ENCODE measurements around the gene TBC1D2B.

The TBC1D2B gene

GRCh38 chr15:78054518-78054917 lies 23.0 kb downstream of the TBC1D2B start:
- no peak overlapping the region for H2BK120ac ChIP-seq (ENCODE audit: low read depth, low read length)
- H3K18ac ChIP-seq (ENCODE audit: low read length), result no peak overlapping the region
- peaks cover 2 to 6% of the 10 kb centered on the region in 2 donors for H3K36me3 ChIP-seq (replicated peaks in 1 of 2; ENCODE audit: control insufficient read depth in 2 of 2, insufficient read depth in 2 of 2, low read length in 2 of 2)
- no peak overlapping the region for H2AFZ ChIP-seq (ENCODE audit: low read length)
- no peaks in the 10 kb centered on the region for H3K79me1 ChIP-seq (ENCODE audit: low read depth, low read length)
- no CpG with 5 or more reads among the region's 2 CpGs for WGBS, 2 donors (ENCODE audit: extremely low coverage in 2 of 2, insufficient read length in 2 of 2, insufficient replicate concordance in 1 of 2)
- H2BK5ac ChIP-seq (ENCODE audit: low read length), result no peak overlapping the region
- H4K91ac ChIP-seq (ENCODE audit: low read depth, low read length, poor library complexity), result no peak overlapping the region
- no peak overlapping the region for H3K14ac ChIP-seq (ENCODE audit: low read length)
- no peak overlapping the region for H2BK12ac ChIP-seq (ENCODE audit: low read length)
- no peak overlapping the region for H4K8ac ChIP-seq (ENCODE audit: low read depth, low read length)
- H2BK15ac ChIP-seq (ENCODE audit: low read length), result no peak overlapping the region
- no peak overlapping the region for H3K4me3 ChIP-seq (ENCODE audit: low read length in 2 of 2)
- H3K23ac ChIP-seq (ENCODE audit: low read depth, low read length, poor library complexity), result no peak overlapping the region
- H3K4ac ChIP-seq (ENCODE audit: low read length), result no peak overlapping the region
- H2AK5ac ChIP-seq (ENCODE audit: low read depth, low read length), result no peak overlapping the region
- H3K4me2 ChIP-seq (ENCODE audit: insufficient read depth, low read length, poor library complexity, severe bottlenecking), result no peak overlapping the region
- peaks cover 2 to 20% of the 10 kb centered on the region in 2 donors for H3K4me1 ChIP-seq (ENCODE audit: control insufficient read depth in 2 of 2, insufficient read depth in 1 of 2, low read depth in 1 of 2, low read length in 2 of 2)
- DNase-seq (ENCODE audit: low spot score), result no peak
- no peaks in the 10 kb centered on the region for H3K27me3 ChIP-seq (ENCODE audit: control insufficient read depth in 3 of 3, insufficient read depth in 3 of 3, low read depth in 1 of 3, low read length in 3 of 3)
- H3K9ac ChIP-seq (ENCODE audit: low read depth, low read length, poor library complexity), result no peak overlapping the region
- no peak overlapping the region for H3K27ac ChIP-seq (replicated peaks; ENCODE audit: low read length)
- no peaks in the 10 kb centered on the region for H3K9me3 ChIP-seq (replicated peaks in 1 of 2; ENCODE audit: control insufficient read depth in 2 of 2, insufficient read depth in 1 of 2, low read depth in 1 of 2, low read length in 2 of 2)

GRCh38 chr15:78052545-78052944 lies 25.0 kb downstream of the TBC1D2B start:
- no peak overlapping the region for H3K4me2 ChIP-seq (ENCODE audit: insufficient read depth, low read length, poor library complexity, severe bottlenecking)
- no peak overlapping the region for H2BK15ac ChIP-seq (ENCODE audit: low read length)
- no peak overlapping the region for H2BK12ac ChIP-seq (ENCODE audit: low read length)
- H2BK5ac ChIP-seq (ENCODE audit: low read length), result no peak overlapping the region
- H3K18ac ChIP-seq (ENCODE audit: low read length), result no peak overlapping the region
- H3K27me3 ChIP-seq (ENCODE audit: control insufficient read depth in 3 of 3, insufficient read depth in 3 of 3, low read depth in 1 of 3, low read length in 3 of 3), result no peaks in the 10 kb centered on the region
- no peak for DNase-seq (ENCODE audit: low spot score)
- H3K36me3 ChIP-seq (replicated peaks in 1 of 2; ENCODE audit: control insufficient read depth in 2 of 2, insufficient read depth in 2 of 2, low read length in 2 of 2), result peaks cover 2 to 6% of the 10 kb centered on the region in 2 donors
- peaks cover 2 to 21% of the 10 kb centered on the region in 2 donors for H3K4me1 ChIP-seq (ENCODE audit: control insufficient read depth in 2 of 2, insufficient read depth in 1 of 2, low read depth in 1 of 2, low read length in 2 of 2)
- H2AFZ ChIP-seq (ENCODE audit: low read length), result no peak overlapping the region
- H3K4me3 ChIP-seq (ENCODE audit: low read length in 2 of 2), result no peak overlapping the region
- H4K91ac ChIP-seq (ENCODE audit: low read depth, low read length, poor library complexity), result no peak overlapping the region
- no peak overlapping the region for H2AK5ac ChIP-seq (ENCODE audit: low read depth, low read length)
- H3K23ac ChIP-seq (ENCODE audit: low read depth, low read length, poor library complexity), result no peak overlapping the region
- no peak overlapping the region for H2BK120ac ChIP-seq (ENCODE audit: low read depth, low read length)
- H3K4ac ChIP-seq (ENCODE audit: low read length), result no peak overlapping the region
- no peak overlapping the region for H3K27ac ChIP-seq (replicated peaks; ENCODE audit: low read length)
- no peaks in the 10 kb centered on the region for H3K9me3 ChIP-seq (replicated peaks in 1 of 2; ENCODE audit: control insufficient read depth in 2 of 2, insufficient read depth in 1 of 2, low read depth in 1 of 2, low read length in 2 of 2)
- H4K8ac ChIP-seq (ENCODE audit: low read depth, low read length), result no peak overlapping the region
- no peak overlapping the region for H3K14ac ChIP-seq (ENCODE audit: low read length)
- no CpG with 5 or more reads among the region's 5 CpGs for WGBS, 2 donors (ENCODE audit: extremely low coverage in 2 of 2, insufficient read length in 2 of 2, insufficient replicate concordance in 1 of 2)
- no peaks in the 10 kb centered on the region for H3K79me1 ChIP-seq (ENCODE audit: low read depth, low read length)
- no peak overlapping the region for H3K9ac ChIP-seq (ENCODE audit: low read depth, low read length, poor library complexity)

- Histone ChIP-seq H3K23ac (ENCODE audit: low read depth, low read length, poor library complexity) (no peak overlapping the region), H3K4me3 (ENCODE audit: low read length in 2 of 2) (no peak overlapping the region), H4K91ac (ENCODE audit: low read depth, low read length, poor library complexity) (no peak overlapping the region), H2AK5ac (ENCODE audit: low read depth, low read length) (no peak overlapping the region), H3K9ac (ENCODE audit: low read depth, low read length, poor library complexity) (no peak overlapping the region), H3K18ac (ENCODE audit: low read length) (no peak overlapping the region), H2BK120ac (ENCODE audit: low read depth, low read length) (no peak overlapping the region), H3K4ac (ENCODE audit: low read length) (no peak overlapping the region), H3K4me1 (ENCODE audit: control insufficient read depth in 2 of 2, insufficient read depth in 1 of 2, low read depth in 1 of 2, low read length in 2 of 2) (peaks cover 2 to 21% of the 10 kb centered on the region in 2 donors), H3K79me1 (ENCODE audit: low read depth, low read length) (no peaks in the 10 kb centered on the region), H3K4me2 (ENCODE audit: insufficient read depth, low read length, poor library complexity, severe bottlenecking) (no peak overlapping the region), H2AFZ (ENCODE audit: low read length) (no peak overlapping the region), H3K36me3 (replicated peaks in 1 of 2; ENCODE audit: control insufficient read depth in 2 of 2, insufficient read depth in 2 of 2, low read length in 2 of 2) (peaks cover 2 to 6% of the 10 kb centered on the region in 2 donors), H2BK12ac (ENCODE audit: low read length) (no peak overlapping the region), H2BK15ac (ENCODE audit: low read length) (no peak overlapping the region), H3K9me3 (replicated peaks in 1 of 2; ENCODE audit: control insufficient read depth in 2 of 2, insufficient read depth in 1 of 2, low read depth in 1 of 2, low read length in 2 of 2) (no peaks in the 10 kb centered on the region), H3K27me3 (ENCODE audit: control insufficient read depth in 3 of 3, insufficient read depth in 3 of 3, low read depth in 1 of 3, low read length in 3 of 3) (no peaks in the 10 kb centered on the region), H4K8ac (ENCODE audit: low read depth, low read length) (no peak overlapping the region), H3K27ac (replicated peaks; ENCODE audit: low read length) (no peak overlapping the region), H2BK5ac (ENCODE audit: low read length) (no peak overlapping the region), H3K14ac (ENCODE audit: low read length) (no peak overlapping the region)
- no peak for DNase-seq (ENCODE audit: low spot score)
Observed at GRCh38 chr15:78052001-78052401, 25.5 kb downstream of the TBC1D2B start.

- H2AFZ ChIP-seq (ENCODE audit: low read length), result no peak overlapping the region
- no peak overlapping the region for H3K4me3 ChIP-seq (ENCODE audit: low read length in 2 of 2)
- no peak overlapping the region for H3K23ac ChIP-seq (ENCODE audit: low read depth, low read length, poor library complexity)
- H3K79me1 ChIP-seq (ENCODE audit: low read depth, low read length), result no peaks in the 10 kb centered on the region
- H4K8ac ChIP-seq (ENCODE audit: low read depth, low read length), result no peak overlapping the region
- H3K36me3 ChIP-seq (replicated peaks in 1 of 2; ENCODE audit: control insufficient read depth in 2 of 2, insufficient read depth in 2 of 2, low read length in 2 of 2), result peaks cover 2 to 6% of the 10 kb centered on the region in 2 donors
- H3K18ac ChIP-seq (ENCODE audit: low read length), result no peak overlapping the region
- no peak overlapping the region for H3K4ac ChIP-seq (ENCODE audit: low read length)
- no peak overlapping the region for H2BK15ac ChIP-seq (ENCODE audit: low read length)
- no peak overlapping the region for H2BK12ac ChIP-seq (ENCODE audit: low read length)
- no peak overlapping the region for H2BK5ac ChIP-seq (ENCODE audit: low read length)
- DNase-seq (ENCODE audit: low spot score), result no peak
- no peaks in the 10 kb centered on the region for H3K9me3 ChIP-seq (replicated peaks in 1 of 2; ENCODE audit: control insufficient read depth in 2 of 2, insufficient read depth in 1 of 2, low read depth in 1 of 2, low read length in 2 of 2)
- no peak overlapping the region for H3K27ac ChIP-seq (replicated peaks; ENCODE audit: low read length)
- no peak overlapping the region for H3K9ac ChIP-seq (ENCODE audit: low read depth, low read length, poor library complexity)
- no peak overlapping the region for H3K14ac ChIP-seq (ENCODE audit: low read length)
- peaks cover under 1 to 18% of the 10 kb centered on the region in 2 donors for H3K4me1 ChIP-seq (ENCODE audit: control insufficient read depth in 2 of 2, insufficient read depth in 1 of 2, low read depth in 1 of 2, low read length in 2 of 2)
- H2BK120ac ChIP-seq (ENCODE audit: low read depth, low read length), result no peak overlapping the region
- no CpG with 5 or more reads among the region's 3 CpGs for WGBS, 2 donors (ENCODE audit: extremely low coverage in 2 of 2, insufficient read length in 2 of 2, insufficient replicate concordance in 1 of 2)
- H4K91ac ChIP-seq (ENCODE audit: low read depth, low read length, poor library complexity), result no peak overlapping the region
- no peak overlapping the region for H2AK5ac ChIP-seq (ENCODE audit: low read depth, low read length)
- no peak overlapping the region for H3K4me2 ChIP-seq (ENCODE audit: insufficient read depth, low read length, poor library complexity, severe bottlenecking)
- H3K27me3 ChIP-seq (ENCODE audit: control insufficient read depth in 3 of 3, insufficient read depth in 3 of 3, low read depth in 1 of 3, low read length in 3 of 3), result no peaks in the 10 kb centered on the region
Observed at GRCh38 chr15:78051596-78051995, 25.9 kb downstream of the TBC1D2B start.
